ENCODE results near the gene DOCK2. TPM values are rescaled to one million over a fixed set of nuclear protein-coding genes. Genes with fewer than 3 reads are reported as not detected.
A peak's percentile ranks its signal among the peaks of the same experiment; 100 is the strongest.

DOCK2 gene
- total and polyA plus RNA-seq, 2 experiments from 2014 or later = 6.5 to 10.4 TPM

DNA sequence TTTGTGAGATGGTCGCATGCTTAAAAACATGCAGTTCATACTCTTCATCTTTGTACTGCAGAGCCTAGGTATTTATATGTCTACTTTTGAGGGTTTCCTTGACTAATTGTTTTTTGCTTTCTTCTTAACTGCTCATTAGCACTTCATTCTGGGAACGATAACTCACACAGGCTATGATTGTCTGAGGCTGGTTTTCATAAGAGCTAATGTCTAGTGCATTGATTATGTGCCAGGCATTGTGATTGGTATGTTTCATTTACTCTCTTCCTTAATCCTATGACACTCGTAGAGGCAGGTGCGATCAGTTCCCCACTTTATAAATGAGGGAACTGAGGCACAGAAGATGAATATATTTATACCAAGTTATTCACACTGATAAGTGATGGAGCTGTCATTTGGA is 249.6 kb downstream of the DOCK2 start:
- DNase-seq = no peak
- 96 to 97% methylated on average over 4 of the region's 4 CpGs for whole genome bisulfite sequencing, 2 experiments (ENCODE audit: low coverage in 1 of 2, low lambda C conversion rate in 2 of 2, missing lambda C conversion rate in 2 of 2)
- no peak for TF ChIP-seq EZH2phosphoT487 (IDR thresholded peaks at IDR 0.05; ENCODE audit: insufficient read depth, low read depth)
- TF ChIP-seq EZH2 (IDR thresholded peaks at IDR 0.05; ENCODE audit: insufficient read depth, poor library complexity, severe bottlenecking) = no peak
- H3K9ac ChIP-seq = no peak overlapping the region
- H3K79me2 ChIP-seq (ENCODE audit: insufficient read depth) = peaks cover 97% of the 10 kb centered on the region
- no peaks in the 10 kb centered on the region for H3K9me3 ChIP-seq (ENCODE audit: low read depth)
- no peaks in the 10 kb centered on the region for H3K9me2 ChIP-seq (ENCODE audit: insufficient read depth)
- no peak overlapping the region for H3K4me2 ChIP-seq (ENCODE audit: unreplicated experiment)
- peaks cover 13% of the 10 kb centered on the region for H3F3A ChIP-seq (ENCODE audit: insufficient read depth)
- peaks cover 16% of the 10 kb centered on the region for H3K36me3 ChIP-seq (ENCODE audit: low read depth)
- H3K4me3 ChIP-seq = no peak overlapping the region
- H3K4me1 ChIP-seq (ENCODE audit: insufficient read depth) = no peaks in the 10 kb centered on the region
- in situ Hi-C loops (cut with MboI) = no loop called here
- no peak overlapping the region for H3K27ac ChIP-seq
- no peaks in the 10 kb centered on the region for H3K27me3 ChIP-seq (replicated peaks; ENCODE audit: insufficient read depth)
- no peaks in the 10 kb centered on the region for H4K20me1 ChIP-seq (ENCODE audit: insufficient read depth)
- no peak overlapping the region for H2AFZ ChIP-seq

DNA sequence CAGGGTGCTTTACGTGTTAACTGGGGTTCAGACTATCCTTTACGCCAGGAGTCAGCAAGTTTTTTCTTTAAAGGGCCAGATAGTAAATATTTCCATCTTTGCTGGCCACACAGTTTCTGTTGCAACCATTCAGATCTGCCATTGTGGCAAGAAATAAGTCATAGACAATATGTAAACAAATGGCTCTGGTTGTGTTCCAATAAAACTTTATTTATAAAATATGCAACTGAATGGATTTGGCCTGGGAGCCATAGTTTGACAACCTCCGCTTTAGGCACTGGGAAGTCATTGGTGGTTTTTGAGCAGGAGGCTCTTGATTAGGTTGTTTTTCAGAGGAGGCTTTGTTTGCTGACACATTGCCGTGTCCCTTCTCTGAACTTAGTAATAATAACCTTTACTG is 252.5 kb downstream of the DOCK2 start:
- peaks cover 38% of the 10 kb centered on the region for H3F3A ChIP-seq (ENCODE audit: insufficient read depth)
- in situ Hi-C loops (cut with MboI) = no loop called here

DNA sequence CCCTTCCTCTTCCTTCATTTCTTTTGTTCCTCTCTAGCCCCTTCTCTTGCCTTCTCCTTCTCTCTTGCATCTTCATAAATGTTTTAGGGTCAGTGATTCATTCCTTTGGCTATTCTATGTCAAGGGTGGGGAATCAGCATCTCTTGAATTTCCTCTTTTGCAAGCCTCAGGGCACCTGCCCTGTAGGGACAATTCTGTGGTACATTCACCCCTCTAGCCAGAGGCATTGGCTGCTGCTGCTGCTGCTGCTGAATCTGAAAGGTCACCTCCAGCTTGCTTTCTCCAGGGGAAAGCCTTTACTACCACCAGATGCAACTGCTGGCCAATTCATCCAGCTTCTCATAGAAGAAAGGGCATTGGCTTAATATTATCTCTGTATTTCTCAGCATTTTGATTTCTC is 255.9 kb downstream of the DOCK2 start:
- peak overlapping the region; percentile 39 for H3K4me2 ChIP-seq (ENCODE audit: unreplicated experiment)
- H3K27me3 ChIP-seq (replicated peaks; ENCODE audit: insufficient read depth) = no peaks in the 10 kb centered on the region
- no peaks in the 10 kb centered on the region; the same call in 1 of the 2 replicates for H3K36me3 ChIP-seq (ENCODE audit: low read depth)
- H3K9me2 ChIP-seq (ENCODE audit: insufficient read depth) = no peaks in the 10 kb centered on the region
- DNase-seq = peak; percentile 33
- no peak overlapping the region for H3K9ac ChIP-seq
- H3K4me1 ChIP-seq (ENCODE audit: insufficient read depth) = peaks cover 32% of the 10 kb centered on the region
- in situ Hi-C loops (cut with MboI) = no loop called here
- TF ChIP-seq EZH2phosphoT487 (IDR thresholded peaks at IDR 0.05; ENCODE audit: insufficient read depth, low read depth) = no peak
- no peak for TF ChIP-seq EZH2 (IDR thresholded peaks at IDR 0.05; ENCODE audit: insufficient read depth, poor library complexity, severe bottlenecking)
- no peak overlapping the region for H2AFZ ChIP-seq
- H3K4me3 ChIP-seq = no peak overlapping the region
- H4K20me1 ChIP-seq (ENCODE audit: insufficient read depth) = no peaks in the 10 kb centered on the region
- H3K27ac ChIP-seq = peak overlapping the region; percentile 49
- no peaks in the 10 kb centered on the region for H3K9me3 ChIP-seq (ENCODE audit: low read depth)
- peaks cover 37% of the 10 kb centered on the region for H3F3A ChIP-seq (ENCODE audit: insufficient read depth)
- peaks cover 98% of the 10 kb centered on the region for H3K79me2 ChIP-seq (ENCODE audit: insufficient read depth)

More for the DNA sequence above, 252.5 kb downstream of the DOCK2 start:
- no peak overlapping the region for H3K4me2 ChIP-seq (ENCODE audit: unreplicated experiment)
- no peaks in the 10 kb centered on the region for H3K9me3 ChIP-seq (ENCODE audit: low read depth)
- H3K36me3 ChIP-seq (ENCODE audit: low read depth) = no peaks in the 10 kb centered on the region; the same call in 1 of the 2 replicates
- H3K79me2 ChIP-seq (ENCODE audit: insufficient read depth) = peaks cover 98% of the 10 kb centered on the region
- no peak overlapping the region for H2AFZ ChIP-seq
- H3K9me2 ChIP-seq (ENCODE audit: insufficient read depth) = no peaks in the 10 kb centered on the region
- no peaks in the 10 kb centered on the region for H4K20me1 ChIP-seq (ENCODE audit: insufficient read depth)
- H3K4me3 ChIP-seq = no peak overlapping the region
- TF ChIP-seq EZH2 (IDR thresholded peaks at IDR 0.05; ENCODE audit: insufficient read depth, poor library complexity, severe bottlenecking) (no peak), EZH2phosphoT487 (IDR thresholded peaks at IDR 0.05; ENCODE audit: insufficient read depth, low read depth) (no peak)
- no peaks in the 10 kb centered on the region for H3K27me3 ChIP-seq (replicated peaks; ENCODE audit: insufficient read depth)
- WGBS, 2 experiments (ENCODE audit: low coverage in 1 of 2, low lambda C conversion rate in 2 of 2, missing lambda C conversion rate in 2 of 2) = 81% methylated on average over 4 of the region's 4 CpGs
- no peak overlapping the region for H3K27ac ChIP-seq
- no peak for DNase-seq
- peaks cover 17% of the 10 kb centered on the region for H3K4me1 ChIP-seq (ENCODE audit: insufficient read depth)
- no peak overlapping the region for H3K9ac ChIP-seq

DNA sequence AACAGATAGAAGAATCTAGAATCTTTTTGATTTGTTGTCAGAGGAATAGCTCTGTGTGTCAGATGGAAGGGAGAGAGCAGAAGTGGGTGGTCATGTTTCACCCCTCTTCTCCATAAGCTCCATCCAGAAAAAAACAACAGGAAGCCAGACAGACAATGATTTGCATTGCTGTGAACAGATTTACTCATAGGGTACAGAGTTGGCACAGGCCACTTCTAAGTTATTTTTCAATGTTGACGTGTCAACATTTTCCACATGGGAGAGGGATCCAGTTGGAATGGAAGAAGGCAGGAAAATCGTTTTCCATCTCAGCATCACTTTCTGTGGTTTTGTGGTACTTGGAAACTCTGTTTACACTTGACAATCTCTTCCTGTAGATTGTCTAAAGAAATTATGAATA is 256.5 kb downstream of the DOCK2 start:
- Histone ChIP-seq H3K36me3 (ENCODE audit: low read depth) (no peaks in the 10 kb centered on the region; the same call in 1 of the 2 replicates), H3K4me2 (ENCODE audit: unreplicated experiment) (peak overlapping the region; percentile 39), H3K4me3 (no peak overlapping the region), H3K9me2 (ENCODE audit: insufficient read depth) (no peaks in the 10 kb centered on the region), H3F3A (ENCODE audit: insufficient read depth) (peaks cover 37% of the 10 kb centered on the region), H3K27ac (peak overlapping the region; percentile 49), H2AFZ (no peak overlapping the region), H3K27me3 (replicated peaks; ENCODE audit: insufficient read depth) (no peaks in the 10 kb centered on the region), H3K79me2 (ENCODE audit: insufficient read depth) (peaks cover 98% of the 10 kb centered on the region), H3K4me1 (ENCODE audit: insufficient read depth) (peaks cover 32% of the 10 kb centered on the region), H3K9ac (no peak overlapping the region; the same call in 1 of the 2 replicates), H4K20me1 (ENCODE audit: insufficient read depth) (no peaks in the 10 kb centered on the region), H3K9me3 (ENCODE audit: low read depth) (no peaks in the 10 kb centered on the region)
- TF ChIP-seq EZH2phosphoT487 (IDR thresholded peaks at IDR 0.05; ENCODE audit: insufficient read depth, low read depth) (no peak), EZH2 (IDR thresholded peaks at IDR 0.05; ENCODE audit: insufficient read depth, poor library complexity, severe bottlenecking) (no peak)
- in situ Hi-C loops (cut with MboI) = no loop called here
- 19 to 29% methylated on average over 2 of the region's 2 CpGs for WGBS, 2 experiments (ENCODE audit: low coverage in 1 of 2, low lambda C conversion rate in 2 of 2, missing lambda C conversion rate in 2 of 2)
- peak; percentile 55 for DNase-seq

DNA sequence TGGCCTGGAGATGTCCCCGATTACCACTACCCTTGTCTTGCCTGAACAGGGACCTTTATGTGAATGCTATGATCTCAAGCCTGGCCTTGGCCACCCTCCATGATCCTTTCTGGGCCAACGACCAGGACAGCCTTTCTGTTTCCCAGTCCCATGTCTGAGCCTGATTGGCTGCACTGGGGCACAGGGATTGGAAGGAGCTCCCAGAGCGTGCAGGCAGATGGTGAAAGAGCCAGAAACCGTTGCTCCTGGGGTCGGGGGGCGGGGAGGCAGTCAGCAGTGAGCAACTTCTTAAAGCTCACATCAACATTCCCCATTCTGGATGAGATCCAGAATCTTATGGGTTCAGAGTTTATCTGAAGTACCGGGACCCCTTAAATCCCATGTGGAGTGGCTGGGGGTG is 258.9 kb downstream of the DOCK2 start:
- no peaks in the 10 kb centered on the region for H4K20me1 ChIP-seq (ENCODE audit: insufficient read depth)
- H3K4me3 ChIP-seq = no peak overlapping the region
- H3K36me3 ChIP-seq (ENCODE audit: low read depth) = no peaks in the 10 kb centered on the region
- no peaks in the 10 kb centered on the region for H3K9me2 ChIP-seq (ENCODE audit: insufficient read depth)
- TF ChIP-seq EZH2 (IDR thresholded peaks at IDR 0.05; ENCODE audit: insufficient read depth, poor library complexity, severe bottlenecking) (no peak), EZH2phosphoT487 (IDR thresholded peaks at IDR 0.05; ENCODE audit: insufficient read depth, low read depth) (no peak)
- no peaks in the 10 kb centered on the region for H3K9me3 ChIP-seq (ENCODE audit: low read depth)
- H3K4me2 ChIP-seq (ENCODE audit: unreplicated experiment) = peak overlapping the region; percentile 17
- peaks cover 98% of the 10 kb centered on the region for H3K79me2 ChIP-seq (ENCODE audit: insufficient read depth)
- no peak overlapping the region for H2AFZ ChIP-seq
- whole genome bisulfite sequencing, 2 experiments (ENCODE audit: low coverage in 1 of 2, low lambda C conversion rate in 2 of 2, missing lambda C conversion rate in 2 of 2) = 57 to 62% methylated on average over 7 of the region's 7 CpGs
- peaks cover 37% of the 10 kb centered on the region for H3F3A ChIP-seq (ENCODE audit: insufficient read depth)
- no peak overlapping the region; the same call in 1 of the 2 replicates for H3K9ac ChIP-seq
- no peaks in the 10 kb centered on the region for H3K27me3 ChIP-seq (replicated peaks; ENCODE audit: insufficient read depth)
- peaks cover 32% of the 10 kb centered on the region for H3K4me1 ChIP-seq (ENCODE audit: insufficient read depth)
- no peak overlapping the region for H3K27ac ChIP-seq
- in situ Hi-C loops (cut with MboI) = no loop called here
- DNase-seq = peak; percentile 34
